KBM-7 (cell line): ENCODE data around the gene COL21A1.

Experiments used
- DNase-seq: peaks from one replicate; pipeline ENCODE4 v3.0.0-alpha.2; 2015
- in situ Hi-C: fragments of 300-500 bp; cut with MboI; formaldehyde crosslinking; loops from 2 replicates; pipeline ENCODE4 v1.14.3; 2020; ENCODE audit warnings: low sequenced_read_pairs, low pct_unique_long_range_greater_than_20kb, mixed read lengths

The COL21A1 gene

DNA sequence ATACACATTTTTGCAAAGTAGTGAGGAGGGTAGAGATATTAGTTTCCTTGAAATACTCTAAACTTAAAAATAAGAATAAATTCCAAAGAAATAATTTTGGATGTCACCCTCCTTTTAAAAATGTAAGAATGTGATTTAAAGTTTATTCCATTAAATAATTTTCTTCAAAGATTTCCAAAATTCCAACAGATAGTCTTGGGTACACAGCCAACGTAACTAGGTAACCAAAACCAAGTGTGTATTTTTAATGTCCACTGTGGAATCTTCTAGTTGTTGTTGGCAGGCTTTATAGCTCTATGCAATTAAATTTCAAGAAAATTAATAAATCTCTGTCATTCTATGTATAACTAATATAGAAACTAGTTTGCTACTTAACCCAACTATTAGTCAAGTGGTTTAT lies 101.3 kb downstream of the COL21A1 start:
- in situ Hi-C loops, result no loop called here
- no peak for DNase-seq

GRCh38 chr6:56145616-56146015 lies 101.8 kb downstream of the COL21A1 start:
- no peak for DNase-seq
- in situ Hi-C loops, result no loop called here

- in situ Hi-C loops, result no loop called here
- no peak for DNase-seq
Observed at GRCh38 chr6:56144538-56145324, 102.6 kb downstream of the COL21A1 start.

DNA sequence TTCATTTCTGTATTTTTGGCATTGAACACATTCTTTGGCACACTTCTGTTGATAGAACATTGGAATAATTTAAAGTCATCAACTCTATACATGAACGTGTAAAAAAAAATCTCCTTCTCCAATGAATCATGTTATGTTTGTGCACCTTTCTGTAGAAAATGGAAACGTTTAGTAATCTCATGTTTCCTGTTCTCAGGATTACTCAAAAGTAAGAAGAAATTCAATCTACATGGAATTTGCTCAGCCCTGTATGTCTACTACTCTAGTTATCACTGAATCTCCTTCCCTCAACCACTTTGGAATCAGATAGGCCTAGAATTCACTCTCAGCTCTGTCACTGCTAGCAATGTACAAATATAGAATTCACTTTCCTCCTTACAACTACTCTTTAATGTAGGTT lies 103.6 kb downstream of the COL21A1 start:
- DNase-seq, result no peak
- in situ Hi-C loops, result no loop called here

GRCh38 chr6:56140090-56140489 lies 107.3 kb downstream of the COL21A1 start:
- in situ Hi-C loops, result no loop called here
- no peak for DNase-seq

GRCh38 chr6:56115715-56116114 lies 131.7 kb downstream of the COL21A1 start:
- in situ Hi-C loops, result no loop called here

DNA sequence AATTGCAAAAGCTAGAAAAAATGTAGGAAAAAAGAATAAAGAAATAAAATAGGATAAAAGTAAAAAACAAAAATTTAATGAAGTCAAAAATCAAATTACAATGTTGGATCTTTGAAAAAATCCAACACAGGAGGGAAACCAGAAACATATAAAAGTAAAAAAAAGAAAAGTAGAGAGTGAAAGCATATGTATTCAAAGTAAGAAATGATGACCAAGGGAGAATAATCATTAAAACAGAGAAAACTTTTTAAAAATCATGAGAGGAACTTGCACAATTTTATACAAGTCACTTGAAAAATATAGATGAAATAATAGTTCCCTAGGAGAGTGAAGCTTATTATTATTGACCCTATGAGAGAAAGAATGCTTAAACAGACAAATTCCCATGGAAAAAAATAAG lies 138.2 kb downstream of the COL21A1 start:
- DNase-seq, result no peak
- in situ Hi-C loops, result no loop called here

More at GRCh38 chr6:56115715-56116114, 131.7 kb downstream of the COL21A1 start:
- no peak for DNase-seq

DNA sequence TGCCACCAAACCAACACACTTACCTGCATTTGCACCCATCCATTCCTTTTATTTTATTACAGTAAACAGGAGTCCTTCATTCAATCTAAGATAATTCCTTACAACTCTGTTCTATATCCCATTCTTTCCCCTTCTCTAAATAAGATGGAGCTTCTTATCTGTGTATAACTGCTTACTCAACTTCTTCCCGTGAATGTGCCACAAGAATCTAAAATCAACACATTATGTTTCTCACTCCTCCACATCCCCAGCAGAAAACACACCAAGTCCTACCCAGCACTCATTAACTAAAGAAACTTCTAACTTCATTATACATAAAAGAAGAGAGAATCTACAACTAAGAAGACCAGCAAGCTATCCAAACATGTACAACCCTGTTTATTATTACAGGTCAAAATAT lies 141.1 kb downstream of the COL21A1 start:
- DNase-seq, result no peak
- in situ Hi-C loops, result no loop called here

GRCh38 chr6:56104591-56104990 lies 142.8 kb downstream of the COL21A1 start:
- DNase-seq, result no peak
- in situ Hi-C loops, result no loop called here

- no peak for DNase-seq
- in situ Hi-C loops, result no loop called here
Observed at GRCh38 chr6:56102216-56102615, 145.2 kb downstream of the COL21A1 start.

DNA sequence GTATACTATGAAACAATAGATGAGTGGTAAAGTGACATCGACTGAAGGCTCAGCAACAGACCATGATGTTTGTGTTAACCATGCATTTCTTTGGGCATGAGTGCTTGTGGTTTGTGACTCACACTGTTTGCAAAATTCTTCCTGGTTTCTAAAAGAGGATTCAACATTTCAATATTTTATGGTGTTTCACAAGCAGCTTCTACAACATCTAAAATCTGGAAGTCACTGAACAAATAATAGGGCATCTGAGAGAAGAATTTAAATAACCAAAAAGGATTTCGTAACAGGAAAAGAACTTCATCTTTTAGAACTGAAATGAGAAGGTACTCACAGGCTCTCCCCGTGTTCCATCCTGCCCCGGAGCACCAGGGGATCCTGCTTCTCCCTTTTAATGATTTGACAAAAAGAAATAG lies 146.2 kb downstream of the COL21A1 start:
- peak; percentile 77 for DNase-seq

GRCh38 chr6:56096946-56097621 lies 150.3 kb downstream of the COL21A1 start:
- peak; percentile 36 for DNase-seq
- in situ Hi-C loops, result no loop called here

More for the DNA sequence above, 146.2 kb downstream of the COL21A1 start:
- in situ Hi-C loops, result no loop called here

DNA sequence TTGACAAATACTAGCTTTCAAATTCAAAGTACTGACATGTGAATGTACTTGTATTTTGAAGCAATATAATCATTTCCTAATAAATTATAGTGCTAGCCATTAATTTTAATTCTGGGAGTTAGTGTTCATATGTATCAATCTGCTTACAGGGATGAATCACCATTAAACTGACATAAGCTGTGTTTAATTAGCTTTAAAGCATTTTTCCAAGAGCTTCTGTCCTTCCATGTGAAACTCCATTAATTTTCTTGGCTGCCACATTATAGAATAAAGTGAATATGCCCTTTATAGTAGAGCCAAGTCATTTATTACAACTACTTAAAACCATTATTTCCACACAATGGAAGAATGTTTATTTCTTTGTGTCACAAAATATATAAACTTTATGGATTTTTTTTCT lies 150.8 kb downstream of the COL21A1 start:
- in situ Hi-C loops, result no loop called here
- no peak for DNase-seq

DNA sequence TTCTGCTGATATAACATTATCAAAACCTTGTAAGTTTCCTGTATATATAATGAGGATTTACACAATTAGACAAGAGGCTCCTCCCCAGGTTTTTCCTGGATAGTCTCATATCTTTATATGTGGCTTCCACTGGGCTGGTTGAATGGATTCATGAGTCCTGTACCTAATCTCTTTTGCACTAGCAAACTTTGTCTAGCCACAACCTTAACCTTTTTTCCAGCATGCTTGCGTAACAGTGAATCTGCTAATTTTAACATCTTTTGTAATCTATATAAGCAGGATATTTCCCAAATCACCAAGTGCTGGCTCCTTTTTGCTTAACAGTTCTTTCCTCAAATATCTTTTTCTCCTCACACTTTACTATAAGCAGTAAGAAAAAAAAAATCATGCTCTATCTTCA lies 153.6 kb downstream of the COL21A1 start:
- DNase-seq, result no peak
- in situ Hi-C loops, result no loop called here

- peak; percentile 25 for DNase-seq
- in situ Hi-C loops, result no loop called here
Observed at GRCh38 chr6:56091159-56091869, 156.1 kb downstream of the COL21A1 start.

GRCh38 chr6:56088641-56089040 lies 158.7 kb downstream of the COL21A1 start:
- no peak for DNase-seq
- in situ Hi-C loops, result no loop called here

GRCh38 chr6:56087421-56087820 lies 160.0 kb downstream of the COL21A1 start:
- in situ Hi-C loops, result no loop called here
- peak; percentile 44 for DNase-seq

DNA sequence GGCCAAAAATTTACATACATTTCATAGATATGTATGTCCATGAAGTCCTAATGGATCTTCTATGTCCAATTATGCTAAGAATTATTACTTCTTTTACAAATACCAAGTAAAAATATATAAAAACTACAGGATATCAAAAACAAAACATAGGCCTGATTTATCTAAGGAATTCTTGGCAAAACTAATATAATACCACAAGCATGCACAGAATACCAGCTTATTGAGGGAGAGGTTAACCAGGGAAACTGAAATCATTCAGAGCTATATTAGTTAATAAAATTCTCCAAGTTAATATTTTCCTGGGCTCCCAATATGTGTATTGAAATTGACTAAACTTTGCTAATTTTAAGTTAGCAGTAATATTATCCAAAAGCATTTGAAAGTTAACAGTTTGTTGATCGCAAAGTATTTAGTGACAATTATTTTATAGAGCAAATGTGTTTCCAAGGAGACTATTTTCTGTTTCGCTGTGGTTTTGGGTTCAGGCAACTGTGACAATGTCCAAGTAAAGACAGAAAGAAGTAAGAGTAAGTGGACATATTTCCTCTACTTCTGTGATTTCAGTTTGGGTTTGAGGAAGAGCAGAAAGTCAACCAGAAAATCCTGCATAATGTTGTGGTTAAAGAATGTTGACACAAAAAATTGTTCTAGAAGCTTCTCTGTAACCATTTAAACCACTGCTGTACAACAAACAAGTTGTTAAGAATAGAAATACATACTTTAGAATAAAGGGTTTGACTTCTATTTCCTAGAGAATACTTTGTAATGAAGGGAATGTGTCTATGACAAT lies 167.4 kb downstream of the COL21A1 start:
- in situ Hi-C loops, result no loop called here
- no peak for DNase-seq

GRCh38 chr6:56076033-56076432 lies 171.3 kb downstream of the COL21A1 start:
- DNase-seq, result peak; percentile 8
- in situ Hi-C loops, result no loop called here
